T47D (cell line): ENCODE data around the gene KLF14.
"Not testable (repeated sequence)": the region's sequence is repeated elsewhere in the genome, so short reads cannot be mapped to it uniquely, and the experiment has no call there.

ENCODE experiments used
- DNase-seq, 2 experiments: peaks; one replicate each; pipeline versions ENCODE4 v3.0.0 to v3.0.0-alpha.2; 2011 to 2012; ENCODE audit warnings: low read depth in 1 of 2, low spot score in 1 of 2
- JUND ChIP-seq: IDR thresholded peaks from 2 replicates; pipeline ENCODE4 v1.6.1; 2012; ENCODE audit warnings: low read depth
- in situ Hi-C: cut with HindIII; loops from 2 replicates; pipeline ENCODE4 v1.10.0; 2016; ENCODE audit warnings: low sequenced_read_pairs, low pct_unique_long_range_greater_than_20kb

The KLF14 gene

GRCh38 chr7:130700760-130701159, 33.2 kb downstream of the KLF14 start:
- DNase-seq: no peak
- no peak for TF ChIP-seq JUND
- in situ Hi-C loops: no loop called here

GRCh38 chr7:130699686-130700085, 34.3 kb downstream of the KLF14 start:
- DNase-seq: no peak
- in situ Hi-C loops: no loop called here
- no peak for TF ChIP-seq JUND

GRCh38 chr7:130697820-130698219, 36.2 kb downstream of the KLF14 start:
- TF ChIP-seq JUND: no peak
- in situ Hi-C loops: no loop called here
- DNase-seq: no peak

GRCh38 chr7:130695840-130696239, 38.2 kb downstream of the KLF14 start:
- in situ Hi-C loops: no loop called here
- peak in 1 of 2 experiments; percentile 27 for DNase-seq
- TF ChIP-seq JUND: no peak

GRCh38 chr7:130692396-130692795, 41.6 kb downstream of the KLF14 start:
- in situ Hi-C loops, DNase-seq: not testable (repeated sequence)

- in situ Hi-C loops: no loop called here
Measured at GRCh38 chr7:130689683-130690082, 44.3 kb downstream of the KLF14 start.

GRCh38 chr7:130683026-130683425, 51.0 kb downstream of the KLF14 start:
- TF ChIP-seq JUND: no peak
- in situ Hi-C loops: no loop called here
- no peak for DNase-seq

More at GRCh38 chr7:130689683-130690082, 44.3 kb downstream of the KLF14 start:
- no peak for DNase-seq
- TF ChIP-seq JUND: no peak
